RWPE2 (cell line): ENCODE data around the gene NTNG1.

Experiments
- ATAC-seq: fragments of 200-7000 bp; cut with Tn5 transposase; 3 replicates; pipeline ENCODE4 v1.9.1; 2021; ENCODE audit warnings: low read depth
- DNase-seq: peaks from one replicate; pipeline ENCODE4 v3.0.0-alpha.2; 2020; ENCODE audit warnings: low spot score
- H3K27ac ChIP-seq: fragments of 450-650 bp; 2 replicates; pipeline ENCODE4 v1.5.1; 2017; ENCODE audit warnings: mild to moderate bottlenecking; ENCODE audit not compliant: poor library complexity, severe bottlenecking
- H3K27me3 ChIP-seq: fragments of 250-450 bp; sonication (Bioruptor Pico); 2 replicates; pipeline ENCODE4 v1.5.1; 2021; ENCODE audit warnings: mild to moderate bottlenecking, moderate library complexity; ENCODE audit not compliant: insufficient read depth, poor library complexity, severe bottlenecking
- H3K36me3 ChIP-seq: fragments of 250-450 bp; sonication (Bioruptor Pico); 2 replicates; pipeline ENCODE4 v1.5.1; 2020; ENCODE audit warnings: low read depth, mild to moderate bottlenecking, moderate library complexity
- H3K4me1 ChIP-seq: fragments of 250-450 bp; sonication (Bioruptor Pico); 2 replicates; pipeline ENCODE4 v1.5.1; 2021; ENCODE audit warnings: mild to moderate bottlenecking, moderate library complexity; ENCODE audit not compliant: insufficient read depth, poor library complexity, severe bottlenecking
- H3K4me3 ChIP-seq: fragments of 250-450 bp; sonication (Bioruptor Pico); 2 replicates; pipeline ENCODE4 v1.5.1; 2021; ENCODE audit warnings: mild to moderate bottlenecking, moderate library complexity; ENCODE audit not compliant: severe bottlenecking
- H3K9me3 ChIP-seq: fragments of 250-450 bp; sonication (Bioruptor Pico); 2 replicates; pipeline ENCODE4 v1.5.1; 2021; ENCODE audit warnings: mild to moderate bottlenecking, moderate library complexity; ENCODE audit not compliant: severe bottlenecking
- TF ChIP-seq, protein P1 (sequence below): fragments of 450-650 bp; IDR thresholded peaks from one replicate; pipeline ENCODE4 v1.5.1; 2017; ENCODE audit warnings: mild to moderate bottlenecking, moderate library complexity; ENCODE audit not compliant: poor library complexity, severe bottlenecking

The NTNG1 gene

DNA sequence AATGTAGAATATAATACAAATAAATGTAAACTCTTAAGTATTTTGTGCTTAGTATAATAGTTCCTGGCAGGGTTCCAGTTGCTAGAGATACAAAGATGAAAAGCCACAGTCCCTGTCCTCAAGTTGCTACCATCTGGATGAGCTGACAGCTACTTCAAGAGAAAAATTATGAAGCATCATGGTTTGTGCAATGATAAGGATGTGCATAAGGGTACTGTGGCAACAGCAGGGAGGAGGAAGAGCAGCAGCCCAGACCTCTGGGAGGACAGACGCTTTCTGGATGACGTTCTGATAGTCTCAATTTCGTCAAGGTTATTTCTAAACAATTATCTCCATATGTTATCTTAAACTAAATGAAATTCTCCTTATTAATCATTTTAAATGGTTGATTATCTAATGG is 198.9 kb downstream of the NTNG1 start:
- ATAC-seq: no peak
- Histone ChIP-seq H3K4me1 (no peaks in the 10 kb centered on the region), H3K9me3 (no peaks in the 10 kb centered on the region), H3K36me3 (no peaks in the 10 kb centered on the region), H3K27ac (no peak overlapping the region), H3K4me3 (no peak overlapping the region), H3K27me3 (no peaks in the 10 kb centered on the region)
- DNase-seq: no peak
- TF ChIP-seq, protein P1, sequence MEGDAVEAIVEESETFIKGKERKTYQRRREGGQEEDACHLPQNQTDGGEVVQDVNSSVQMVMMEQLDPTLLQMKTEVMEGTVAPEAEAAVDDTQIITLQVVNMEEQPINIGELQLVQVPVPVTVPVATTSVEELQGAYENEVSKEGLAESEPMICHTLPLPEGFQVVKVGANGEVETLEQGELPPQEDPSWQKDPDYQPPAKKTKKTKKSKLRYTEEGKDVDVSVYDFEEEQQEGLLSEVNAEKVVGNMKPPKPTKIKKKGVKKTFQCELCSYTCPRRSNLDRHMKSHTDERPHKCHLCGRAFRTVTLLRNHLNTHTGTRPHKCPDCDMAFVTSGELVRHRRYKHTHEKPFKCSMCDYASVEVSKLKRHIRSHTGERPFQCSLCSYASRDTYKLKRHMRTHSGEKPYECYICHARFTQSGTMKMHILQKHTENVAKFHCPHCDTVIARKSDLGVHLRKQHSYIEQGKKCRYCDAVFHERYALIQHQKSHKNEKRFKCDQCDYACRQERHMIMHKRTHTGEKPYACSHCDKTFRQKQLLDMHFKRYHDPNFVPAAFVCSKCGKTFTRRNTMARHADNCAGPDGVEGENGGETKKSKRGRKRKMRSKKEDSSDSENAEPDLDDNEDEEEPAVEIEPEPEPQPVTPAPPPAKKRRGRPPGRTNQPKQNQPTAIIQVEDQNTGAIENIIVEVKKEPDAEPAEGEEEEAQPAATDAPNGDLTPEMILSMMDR: no peak

DNA sequence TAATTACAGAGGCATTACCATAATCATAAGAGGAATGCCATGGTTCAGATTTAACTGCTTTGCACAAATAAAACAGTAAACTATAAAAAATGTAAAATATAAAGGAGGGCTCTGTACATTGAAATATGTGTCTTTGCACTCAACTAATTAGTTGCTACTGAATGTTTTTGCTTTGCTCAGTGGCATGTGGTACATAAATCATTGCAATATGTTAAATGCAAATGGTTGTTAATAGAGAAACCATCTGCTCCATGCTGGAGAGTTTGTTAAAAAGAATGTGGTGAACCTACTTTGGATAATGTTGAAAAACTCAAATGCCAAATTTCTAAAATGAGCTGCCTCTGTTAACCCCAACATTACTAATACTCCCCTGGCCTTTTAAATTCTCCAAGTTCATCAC is 201.5 kb downstream of the NTNG1 start:
- Histone ChIP-seq H3K4me1 (no peaks in the 10 kb centered on the region), H3K4me3 (no peak overlapping the region), H3K36me3 (no peaks in the 10 kb centered on the region), H3K9me3 (no peaks in the 10 kb centered on the region), H3K27ac (no peak overlapping the region), H3K27me3 (no peaks in the 10 kb centered on the region)
- DNase-seq (no peak), ATAC-seq (no peak)
- TF ChIP-seq, protein P1: no peak

DNA sequence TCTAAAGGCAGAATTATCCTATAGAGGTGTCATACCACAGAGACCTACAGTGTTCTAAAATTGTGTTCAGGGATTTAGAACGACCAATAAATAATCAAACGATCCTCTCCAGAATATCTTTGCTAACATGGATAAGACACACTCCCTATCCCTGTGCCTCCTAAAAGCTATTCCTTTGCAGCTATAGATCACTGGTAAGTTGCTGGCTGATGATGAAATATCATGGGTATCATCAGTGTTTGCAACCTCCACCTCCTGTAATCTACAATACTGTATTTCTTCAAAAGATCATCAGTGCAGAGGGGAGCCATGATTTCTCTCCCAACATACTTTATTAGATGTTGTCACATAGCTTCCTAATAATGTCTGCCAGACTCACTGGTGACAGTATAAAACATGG is 201.9 kb downstream of the NTNG1 start:
- Histone ChIP-seq H3K4me3 (no peak overlapping the region), H3K27me3 (no peaks in the 10 kb centered on the region), H3K9me3 (no peaks in the 10 kb centered on the region), H3K36me3 (no peaks in the 10 kb centered on the region), H3K4me1 (no peaks in the 10 kb centered on the region), H3K27ac (no peak overlapping the region)
- DNase-seq: no peak
- TF ChIP-seq, protein P1: no peak
- ATAC-seq: no peak

DNA sequence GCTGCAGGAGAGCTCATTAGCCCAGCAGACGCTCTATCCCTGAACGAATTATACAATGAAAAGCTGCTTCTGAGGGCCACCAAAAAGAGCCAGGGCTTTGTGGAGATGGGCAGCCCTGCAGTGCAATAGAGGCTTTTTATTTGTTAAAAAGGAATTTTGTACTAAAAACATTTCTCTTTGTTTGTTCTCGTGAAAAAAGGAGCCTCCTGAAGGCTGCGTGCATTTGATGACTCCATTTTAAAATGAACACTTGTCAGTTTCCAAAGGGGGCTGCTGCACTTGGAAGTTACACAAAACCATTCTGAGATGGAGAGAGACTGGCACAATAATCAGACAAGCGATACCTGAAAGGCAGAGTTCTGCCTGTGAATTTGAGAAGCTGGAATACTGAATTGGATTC is 202.8 kb downstream of the NTNG1 start:
- no peaks in the 10 kb centered on the region for H3K36me3 ChIP-seq
- no peaks in the 10 kb centered on the region for H3K9me3 ChIP-seq
- DNase-seq: no peak
- H3K4me3 ChIP-seq: no peak overlapping the region
- H3K4me1 ChIP-seq: no peaks in the 10 kb centered on the region
- ATAC-seq: no peak
- no peak overlapping the region for H3K27ac ChIP-seq
- TF ChIP-seq, protein P1: no peak
- H3K27me3 ChIP-seq: no peaks in the 10 kb centered on the region

DNA sequence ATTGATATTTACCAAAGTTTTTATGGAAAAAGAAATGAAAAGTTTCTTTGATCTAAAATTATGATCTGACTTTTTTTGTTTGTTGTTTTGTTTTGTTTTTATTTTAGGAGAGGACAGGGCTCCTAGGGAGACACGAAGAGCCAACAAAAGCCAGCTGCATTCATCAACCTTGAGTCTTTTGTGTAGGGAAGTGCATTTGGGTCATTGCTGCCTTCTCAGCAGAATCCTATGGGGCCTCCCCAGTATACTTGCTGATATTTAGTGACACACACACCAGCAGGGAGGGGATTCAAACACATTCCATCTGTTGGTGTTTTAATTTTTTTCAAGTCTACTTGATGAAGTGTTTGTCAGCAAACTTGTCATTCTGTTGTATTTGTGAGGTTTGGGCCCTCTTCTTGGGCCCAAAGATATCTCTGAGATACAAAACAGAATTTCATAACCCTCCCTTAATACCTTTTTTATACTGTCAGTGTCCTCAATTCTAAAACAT is 203.5 kb downstream of the NTNG1 start:
- no peak overlapping the region for H3K4me3 ChIP-seq
- H3K27ac ChIP-seq: no peak overlapping the region
- TF ChIP-seq, protein P1: no peak
- ATAC-seq (no peak), DNase-seq (no peak)
- no peaks in the 10 kb centered on the region for H3K4me1 ChIP-seq
- H3K27me3 ChIP-seq: no peaks in the 10 kb centered on the region
- no peaks in the 10 kb centered on the region for H3K9me3 ChIP-seq
- H3K36me3 ChIP-seq: no peaks in the 10 kb centered on the region
